GM18508 (cell line): ENCODE measurements around the gene TRMT61A.
"Not testable (repeated sequence)": the region's sequence is repeated elsewhere in the genome, so short reads cannot be mapped to it uniquely, and the experiment has no call there.

ENCODE experiments used
- ATAC-seq: cut with Tn5 transposase; IDR thresholded peaks from one replicate; pipeline ENCODE4 v1.9.1; 2021; ENCODE audit warnings: moderate number of reproducible peaks; ENCODE audit not compliant: insufficient read depth, unreplicated experiment

The TRMT61A gene

GRCh38 chr14:103508521-103509329 is 20.3 kb upstream of the TRMT61A start:
- ATAC-seq = no peak

GRCh38 chr14:103509864-103510723 is 18.9 kb upstream of the TRMT61A start:
- ATAC-seq = no peak

- ATAC-seq = no peak
These were observed 18.0 kb upstream of the TRMT61A start for GRCh38 chr14:103510724-103511693.

GRCh38 chr14:103512180-103512579 is 16.8 kb upstream of the TRMT61A start:
- not testable (repeated sequence) for ATAC-seq

- no peak for ATAC-seq
These were observed 16.0 kb upstream of the TRMT61A start for GRCh38 chr14:103512701-103513611.

- ATAC-seq = no peak
These were observed 14.2 kb upstream of the TRMT61A start for GRCh38 chr14:103514596-103515421.

GRCh38 chr14:103516426-103517173 is 12.4 kb upstream of the TRMT61A start:
- ATAC-seq = no peak

- no peak for ATAC-seq
These were observed 11.8 kb upstream of the TRMT61A start for GRCh38 chr14:103517174-103517566.

- ATAC-seq = no peak
These were observed 11.1 kb upstream of the TRMT61A start for GRCh38 chr14:103517721-103518421.

- ATAC-seq = no peak
These were observed 10.5 kb upstream of the TRMT61A start for GRCh38 chr14:103518422-103519042.

GRCh38 chr14:103519043-103519836 is 9.8 kb upstream of the TRMT61A start:
- ATAC-seq = no peak

GRCh38 chr14:103519837-103520212 is 9.2 kb upstream of the TRMT61A start:
- no peak for ATAC-seq

GRCh38 chr14:103520269-103520656 is 8.7 kb upstream of the TRMT61A start:
- no peak for ATAC-seq

- ATAC-seq = no peak
These were observed 8.1 kb upstream of the TRMT61A start for GRCh38 chr14:103520657-103521437.

- no peak for ATAC-seq
These were observed 7.5 kb upstream of the TRMT61A start for GRCh38 chr14:103521438-103521950.
